HG02840 (cell line): ENCODE measurements around the gene SDR42E2.
"Not testable (repeated sequence)": the region's sequence is repeated elsewhere in the genome, so short reads cannot be mapped to it uniquely, and the experiment has no call there.

Source experiments
- ATAC-seq: cut with Tn5 transposase; IDR thresholded peaks from one replicate; pipeline ENCODE4 v1.9.1; 2021; ENCODE audit warnings: mild to moderate bottlenecking, moderate library complexity, moderate number of reproducible peaks; ENCODE audit not compliant: unreplicated experiment, low FRiP score

SDR42E2 gene

GRCh38 chr16:22153078-22153477 is 9.2 kb upstream of the SDR42E2 start:
- ATAC-seq, result not testable (repeated sequence)

DNA sequence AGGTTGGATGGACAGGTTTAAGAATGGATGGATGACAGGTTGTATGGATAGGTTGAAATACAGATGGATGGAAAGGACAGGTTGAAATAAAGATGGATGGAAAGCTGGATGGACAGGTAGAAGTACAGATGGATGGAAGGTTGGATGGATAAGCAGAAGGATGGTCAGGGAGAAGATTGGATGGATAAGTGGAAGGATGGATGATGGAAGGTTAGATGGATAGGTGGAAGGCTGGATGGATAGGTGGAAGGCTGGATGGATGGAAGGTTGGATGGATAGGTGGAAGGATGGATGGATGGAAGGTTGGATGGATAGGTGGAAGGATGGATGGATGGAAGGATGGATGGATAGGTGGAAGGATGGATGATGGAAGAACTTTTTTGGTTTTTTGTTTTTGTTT is 905 bp upstream of the SDR42E2 start:
- no peak for ATAC-seq

DNA sequence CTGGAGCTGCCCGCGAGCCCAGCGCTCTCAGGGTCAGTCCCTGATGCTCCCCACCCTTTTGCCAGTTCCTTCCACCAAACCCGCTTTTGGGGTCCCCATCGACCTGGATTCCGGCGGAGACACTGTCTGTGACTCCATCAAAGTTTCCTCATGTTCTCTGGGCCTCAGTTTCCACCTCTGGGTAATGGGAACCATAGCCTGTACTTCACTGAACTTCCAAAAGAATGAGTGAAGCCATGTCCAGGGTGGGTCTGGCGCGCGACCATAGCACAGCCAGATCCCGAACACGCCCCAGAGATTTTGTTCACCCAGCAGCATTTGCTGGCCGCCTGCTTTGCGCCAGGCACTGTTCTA is 327 bp downstream of the SDR42E2 start:
- no peak for ATAC-seq

- no peak for ATAC-seq
Measured at GRCh38 chr16:22163806-22164205, 1.5 kb downstream of the SDR42E2 start.

- ATAC-seq, result no peak
Measured at GRCh38 chr16:22164482-22164881, 2.2 kb downstream of the SDR42E2 start.

DNA sequence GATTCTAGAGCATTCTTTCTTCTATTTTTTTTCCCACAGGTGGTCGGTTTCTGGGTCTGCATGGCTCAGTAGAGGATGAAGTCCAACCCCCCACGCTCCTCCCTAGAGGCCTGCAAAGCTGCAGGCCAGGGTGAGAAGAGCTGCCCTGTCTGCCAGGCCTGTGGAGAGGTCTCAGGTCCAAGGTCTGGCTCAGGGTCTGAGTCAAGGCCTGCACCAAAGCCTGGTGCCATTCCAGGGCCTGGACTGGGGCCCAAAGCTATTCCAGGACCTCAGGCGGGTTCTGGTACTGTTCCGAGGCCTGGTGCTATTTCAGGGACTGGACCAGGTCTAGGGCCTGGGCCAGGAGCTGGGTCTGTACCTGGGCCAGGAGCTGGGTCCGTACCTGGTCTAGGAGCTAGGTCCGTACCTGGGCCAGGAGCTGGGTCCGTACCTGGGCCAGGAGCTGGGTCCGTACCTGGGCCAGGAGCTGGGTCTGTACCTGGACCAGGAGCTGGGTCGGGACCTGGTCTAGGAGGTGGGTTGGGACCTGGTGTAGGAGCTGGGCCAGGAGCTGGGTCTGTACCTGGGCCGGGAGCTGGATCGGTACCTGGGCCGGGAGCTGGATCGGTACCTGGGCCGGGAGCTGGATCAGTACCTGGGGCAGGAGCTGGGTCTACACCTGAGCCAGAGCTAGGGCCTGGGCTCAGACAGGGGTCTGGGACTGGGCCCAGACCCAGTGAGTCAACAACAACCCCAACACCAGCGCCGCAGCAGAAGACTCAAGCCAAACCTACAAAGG is 3.4 kb downstream of the SDR42E2 start:
- ATAC-seq, result no peak

GRCh38 chr16:22171953-22172352 is 9.6 kb downstream of the SDR42E2 start:
- ATAC-seq, result no peak

- not testable (repeated sequence) for ATAC-seq
Measured at GRCh38 chr16:22172642-22173041, 10.3 kb downstream of the SDR42E2 start.

GRCh38 chr16:22174642-22175041 is 12.3 kb downstream of the SDR42E2 start:
- no peak for ATAC-seq

DNA sequence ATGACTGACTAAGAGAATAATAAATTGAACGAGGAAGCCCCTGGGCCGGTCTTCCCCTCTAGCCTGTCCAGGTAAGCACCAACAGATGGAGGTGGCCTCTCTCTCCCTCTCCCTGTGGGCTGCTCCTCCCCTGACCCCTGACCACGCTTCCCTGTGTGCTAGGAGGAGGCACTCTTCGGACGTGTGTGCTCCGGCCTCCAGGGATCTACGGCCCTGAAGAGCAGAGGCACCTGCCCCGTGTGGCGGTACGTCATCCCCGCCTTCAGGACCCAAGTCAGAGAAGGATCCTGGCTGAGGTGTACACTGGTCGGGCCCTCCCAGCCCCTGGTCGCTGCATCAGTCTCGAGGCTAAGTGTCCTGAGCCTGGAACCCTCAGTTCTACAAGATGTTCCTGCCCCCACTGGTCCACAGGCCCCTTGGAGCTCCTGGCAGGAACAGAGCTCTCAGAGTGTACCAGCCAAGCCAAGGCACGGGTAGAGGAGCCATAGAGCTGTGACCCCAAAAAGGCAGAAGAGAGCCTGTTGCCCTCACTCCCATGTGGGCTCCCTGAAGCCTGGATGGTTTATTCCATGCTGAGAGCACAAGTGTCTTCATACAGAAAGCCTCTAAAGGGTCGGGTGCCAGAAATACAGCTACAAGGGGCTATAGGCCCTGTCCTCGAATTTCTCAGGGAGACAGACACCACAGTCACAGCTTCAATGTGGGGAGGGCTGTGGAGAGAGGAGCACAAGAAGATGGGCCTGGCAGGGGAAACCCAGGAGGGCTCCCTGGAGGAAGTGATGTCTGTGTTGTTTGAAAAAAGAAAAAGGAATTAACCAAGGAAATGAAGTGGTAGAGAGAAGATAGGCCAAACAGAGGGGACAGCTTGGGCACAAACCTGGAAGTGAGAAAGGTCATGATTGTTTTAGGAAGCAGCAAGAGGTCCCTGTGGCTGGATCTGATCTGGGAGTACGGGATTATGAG is 15.9 kb downstream of the SDR42E2 start:
- ATAC-seq, result no peak

GRCh38 chr16:22181426-22181825 is 19.1 kb downstream of the SDR42E2 start:
- no peak for ATAC-seq

DNA sequence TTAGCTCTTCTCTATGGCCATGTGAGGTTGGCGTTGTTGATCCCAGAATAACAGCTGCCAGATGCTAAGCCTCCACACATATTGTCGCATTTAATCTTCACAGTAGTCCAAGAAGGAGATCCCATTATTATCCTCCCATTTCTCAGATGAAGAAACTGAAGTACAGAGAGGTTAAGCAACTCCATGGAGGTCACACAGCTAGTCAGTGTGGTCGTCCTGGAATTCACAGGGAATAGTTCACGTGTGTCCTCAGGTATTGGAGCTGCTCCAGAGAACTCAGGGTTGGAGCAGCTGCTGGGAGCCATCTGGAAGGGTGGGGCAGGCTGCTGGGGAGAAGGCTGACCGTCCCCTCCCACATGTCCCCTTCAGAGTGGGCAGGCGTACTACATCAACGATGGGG is 19.5 kb downstream of the SDR42E2 start:
- ATAC-seq, result no peak

DNA sequence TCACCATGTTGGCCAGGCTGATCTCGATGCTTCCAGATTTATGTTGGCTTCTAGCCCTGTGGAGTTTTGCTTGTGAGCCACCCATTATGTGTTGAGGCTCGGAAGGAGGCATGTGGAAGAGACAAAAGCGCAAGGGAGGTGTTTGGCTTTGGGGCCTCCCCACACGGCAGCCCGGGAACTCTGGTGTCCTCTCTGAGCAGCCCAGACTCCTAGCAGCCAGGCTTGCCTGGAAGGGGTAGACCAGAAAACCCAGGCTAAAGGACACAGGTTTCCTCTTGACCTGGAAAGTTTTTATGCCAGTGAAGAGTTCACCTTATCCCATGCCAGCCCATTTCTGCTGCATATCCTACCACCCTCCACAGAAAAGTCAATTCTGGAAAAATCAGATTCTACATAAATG is 21.0 kb downstream of the SDR42E2 start:
- ATAC-seq, result no peak

- no peak for ATAC-seq
Measured at GRCh38 chr16:22183901-22184614, 21.8 kb downstream of the SDR42E2 start.

DNA sequence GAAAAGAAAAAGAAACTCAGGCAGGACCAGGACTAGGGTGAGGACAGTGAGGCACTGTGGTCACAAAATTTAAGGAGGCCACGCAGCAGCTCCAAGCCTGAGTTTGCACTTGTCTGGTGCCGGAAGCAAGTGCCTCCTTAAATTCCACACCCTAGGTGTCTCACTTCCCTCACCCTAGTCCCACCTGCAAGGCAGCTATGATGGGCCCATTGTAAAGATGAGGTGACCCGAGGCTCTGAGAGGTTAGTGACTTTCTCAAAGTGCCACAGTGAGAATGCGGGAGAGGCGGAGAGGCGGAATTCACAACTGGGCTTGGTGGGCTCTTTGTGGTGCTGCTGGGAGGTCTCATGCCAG is 22.3 kb downstream of the SDR42E2 start:
- no peak for ATAC-seq

DNA sequence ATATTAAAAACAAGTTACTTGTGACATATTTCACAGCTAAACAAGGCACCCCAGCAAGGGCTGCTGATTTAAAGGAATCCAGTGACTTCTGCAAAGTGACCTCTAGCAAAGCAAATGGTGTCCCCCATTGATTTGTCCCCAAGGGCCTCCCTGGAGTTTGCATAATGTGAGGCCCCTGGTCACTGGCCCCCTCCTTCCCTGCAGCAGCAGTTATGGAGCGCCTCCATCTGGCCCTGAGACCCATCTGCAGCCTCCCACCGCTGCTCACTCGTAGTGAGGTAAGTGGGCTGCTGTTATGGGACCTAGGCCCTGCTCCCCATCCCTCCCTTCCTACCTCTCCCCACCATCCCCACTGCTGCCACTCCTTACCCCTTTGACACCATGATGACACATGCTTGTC is 24.2 kb downstream of the SDR42E2 start:
- no peak for ATAC-seq

DNA sequence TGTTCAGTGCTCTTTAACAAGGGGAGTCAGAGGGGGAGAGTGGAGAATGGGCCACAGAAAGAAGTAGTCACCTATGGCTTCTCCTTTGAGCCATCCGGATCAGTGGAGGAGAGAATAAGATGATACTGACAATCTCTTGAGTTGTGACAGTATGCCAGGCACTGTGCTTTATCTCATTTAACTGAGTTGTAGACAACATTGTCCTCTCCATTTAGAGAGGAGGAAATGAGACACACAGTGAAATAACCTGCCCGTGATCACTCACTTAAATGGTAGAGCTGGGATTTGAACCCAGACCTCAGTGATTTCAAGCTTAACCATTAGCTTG is 25.9 kb downstream of the SDR42E2 start:
- no peak for ATAC-seq

GRCh38 chr16:22188595-22189442 is 26.5 kb downstream of the SDR42E2 start:
- no peak for ATAC-seq

GRCh38 chr16:22189473-22190080 is 27.3 kb downstream of the SDR42E2 start:
- ATAC-seq, result no peak
